Kidney epithelial cell (primary cell): ENCODE measurements around the gene KLHL29. TPM values are rescaled to one million over a fixed set of nuclear protein-coding genes. Genes with fewer than 3 reads are reported as not detected.

ENCODE experiments used
- DNase-seq: peaks from one replicate; pipeline ENCODE4 v3.0.0-alpha.2; 2010; ENCODE audit warnings: low read depth
- H3K27me3 ChIP-seq: 2 replicates; pipeline ENCODE4 v1.6.0; 2011; ENCODE audit warnings: low read length; ENCODE audit not compliant: control insufficient read depth, insufficient read depth
- H3K36me3 ChIP-seq: 2 replicates; pipeline ENCODE4 v1.5.1; 2011; ENCODE audit warnings: low read length; ENCODE audit not compliant: control insufficient read depth, insufficient read depth
- H3K4me3 ChIP-seq: 2 replicates; pipeline ENCODE4 v1.5.1; 2011; ENCODE audit warnings: low read depth, mild to moderate bottlenecking, control low read depth, low read length
- total RNA-seq: library from RNA; depleted of rRNA; stranded (reverse); fragments of >200 nt; gene quantifications from 2 replicates; pipeline ENCODE4 v1.2.3, GENCODE V29; 2015
- TF ChIP-seq, protein P1 (sequence below): IDR thresholded peaks from 2 replicates; pipeline ENCODE4 v1.5.1; 2011; ENCODE audit warnings: mild to moderate bottlenecking, moderate library complexity, low read length, control low read depth, inconsistent platforms; ENCODE audit not compliant: insufficient read depth, poor library complexity, severe bottlenecking

The KLHL29 gene
- total RNA-seq, 1 donor from 2014 or later: 12.4 TPM

DNA sequence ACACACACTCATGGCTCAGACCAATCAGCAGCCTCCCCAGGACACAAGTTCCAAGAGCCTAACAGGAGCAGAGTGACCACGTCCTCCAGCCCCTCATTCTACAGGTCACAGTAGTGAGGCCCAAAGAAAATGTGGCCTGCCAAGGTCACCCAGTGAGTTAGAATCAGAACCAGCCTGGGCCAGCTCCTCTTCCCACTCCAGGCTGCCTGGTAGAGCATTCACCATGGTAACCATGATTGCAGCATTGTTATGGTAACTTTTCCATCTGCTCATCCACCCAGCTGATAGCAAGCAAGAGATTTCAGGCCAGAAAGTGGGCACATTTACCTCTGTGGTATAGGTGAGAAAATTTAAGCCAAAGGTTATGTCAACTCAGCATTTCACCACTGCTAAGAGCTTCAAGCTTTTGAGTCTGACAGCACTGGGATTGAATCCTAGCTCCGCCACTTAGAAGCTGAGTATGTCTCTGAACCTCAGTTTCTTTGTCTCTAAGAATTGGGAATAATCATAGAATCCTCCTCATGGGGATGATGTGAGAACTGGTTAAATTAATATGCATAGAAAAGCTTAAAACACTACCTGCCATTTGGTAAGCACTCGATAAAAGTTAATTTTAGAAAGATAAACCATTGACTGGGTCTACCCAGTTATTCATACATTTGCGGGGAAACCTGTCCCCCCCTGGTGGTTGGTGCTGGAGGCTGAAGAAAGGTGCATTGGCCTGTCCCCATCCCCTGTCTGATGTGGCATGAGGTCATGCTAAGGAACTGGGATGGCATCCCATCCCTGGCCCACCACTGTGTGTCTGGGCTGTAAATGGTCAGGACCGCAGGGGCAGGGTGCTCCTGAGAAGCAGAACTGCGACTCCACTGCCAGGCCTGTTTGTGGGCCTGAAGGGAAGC is 181.5 kb downstream of the KLHL29 start:
- Histone ChIP-seq H3K4me3 (no peak overlapping the region), H3K27me3 (no peaks in the 10 kb centered on the region), H3K36me3 (no peaks in the 10 kb centered on the region)
- no peak for DNase-seq
- TF ChIP-seq, protein P1, sequence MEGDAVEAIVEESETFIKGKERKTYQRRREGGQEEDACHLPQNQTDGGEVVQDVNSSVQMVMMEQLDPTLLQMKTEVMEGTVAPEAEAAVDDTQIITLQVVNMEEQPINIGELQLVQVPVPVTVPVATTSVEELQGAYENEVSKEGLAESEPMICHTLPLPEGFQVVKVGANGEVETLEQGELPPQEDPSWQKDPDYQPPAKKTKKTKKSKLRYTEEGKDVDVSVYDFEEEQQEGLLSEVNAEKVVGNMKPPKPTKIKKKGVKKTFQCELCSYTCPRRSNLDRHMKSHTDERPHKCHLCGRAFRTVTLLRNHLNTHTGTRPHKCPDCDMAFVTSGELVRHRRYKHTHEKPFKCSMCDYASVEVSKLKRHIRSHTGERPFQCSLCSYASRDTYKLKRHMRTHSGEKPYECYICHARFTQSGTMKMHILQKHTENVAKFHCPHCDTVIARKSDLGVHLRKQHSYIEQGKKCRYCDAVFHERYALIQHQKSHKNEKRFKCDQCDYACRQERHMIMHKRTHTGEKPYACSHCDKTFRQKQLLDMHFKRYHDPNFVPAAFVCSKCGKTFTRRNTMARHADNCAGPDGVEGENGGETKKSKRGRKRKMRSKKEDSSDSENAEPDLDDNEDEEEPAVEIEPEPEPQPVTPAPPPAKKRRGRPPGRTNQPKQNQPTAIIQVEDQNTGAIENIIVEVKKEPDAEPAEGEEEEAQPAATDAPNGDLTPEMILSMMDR: peak; percentile 55

DNA sequence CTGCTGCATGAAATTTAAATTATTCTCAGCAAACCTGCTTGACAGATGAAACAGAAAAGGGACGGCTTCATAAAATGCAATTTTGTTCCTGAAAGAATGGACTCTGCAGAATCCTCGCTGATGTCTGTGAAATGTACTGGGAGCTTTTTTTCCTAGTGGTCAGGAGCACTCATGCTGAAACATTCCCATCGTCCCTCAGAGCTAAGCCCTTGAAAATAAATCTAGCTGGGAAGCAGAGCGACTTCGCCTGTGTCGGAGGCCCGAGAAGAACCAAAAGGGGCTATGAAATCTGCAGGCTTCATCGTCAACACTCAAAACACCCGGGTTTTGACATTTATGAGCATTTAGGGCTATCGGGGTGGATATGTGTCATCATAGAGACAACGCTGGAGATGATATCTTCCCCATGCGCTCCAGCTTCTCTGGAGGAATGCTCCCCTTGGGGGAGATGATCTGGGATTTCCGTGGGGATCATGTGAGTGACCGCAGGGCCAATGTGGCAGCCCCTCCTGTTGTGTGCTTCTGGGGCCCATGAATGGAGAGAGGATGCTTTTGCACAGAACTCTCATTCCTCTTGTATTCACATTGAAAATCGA is 182.3 kb downstream of the KLHL29 start:
- TF ChIP-seq, protein P1: no peak
- H3K36me3 ChIP-seq: no peaks in the 10 kb centered on the region
- no peak overlapping the region for H3K4me3 ChIP-seq
- no peaks in the 10 kb centered on the region for H3K27me3 ChIP-seq
- DNase-seq: no peak

DNA sequence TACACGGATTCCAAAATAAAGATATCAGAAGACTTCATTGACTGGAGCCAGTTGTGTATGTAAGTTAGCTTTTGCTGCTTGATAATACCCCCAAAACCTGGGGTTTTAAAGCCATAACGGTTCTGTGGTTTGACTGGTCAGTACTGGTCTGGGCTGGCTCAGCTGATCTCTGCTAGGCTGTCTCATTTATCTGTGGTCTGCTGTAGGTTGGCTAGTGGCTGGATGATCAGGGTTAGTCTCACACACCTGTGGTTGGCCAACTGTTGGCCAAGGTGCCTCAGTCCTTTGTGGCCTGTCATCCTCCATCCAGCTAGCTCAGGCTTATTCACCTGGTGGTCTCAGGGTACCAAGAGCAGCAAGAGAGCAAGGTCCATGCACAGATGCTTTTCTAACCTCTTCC is 183.2 kb downstream of the KLHL29 start:
- H3K27me3 ChIP-seq: no peaks in the 10 kb centered on the region
- no peaks in the 10 kb centered on the region for H3K36me3 ChIP-seq
- TF ChIP-seq, protein P1: no peak

DNA sequence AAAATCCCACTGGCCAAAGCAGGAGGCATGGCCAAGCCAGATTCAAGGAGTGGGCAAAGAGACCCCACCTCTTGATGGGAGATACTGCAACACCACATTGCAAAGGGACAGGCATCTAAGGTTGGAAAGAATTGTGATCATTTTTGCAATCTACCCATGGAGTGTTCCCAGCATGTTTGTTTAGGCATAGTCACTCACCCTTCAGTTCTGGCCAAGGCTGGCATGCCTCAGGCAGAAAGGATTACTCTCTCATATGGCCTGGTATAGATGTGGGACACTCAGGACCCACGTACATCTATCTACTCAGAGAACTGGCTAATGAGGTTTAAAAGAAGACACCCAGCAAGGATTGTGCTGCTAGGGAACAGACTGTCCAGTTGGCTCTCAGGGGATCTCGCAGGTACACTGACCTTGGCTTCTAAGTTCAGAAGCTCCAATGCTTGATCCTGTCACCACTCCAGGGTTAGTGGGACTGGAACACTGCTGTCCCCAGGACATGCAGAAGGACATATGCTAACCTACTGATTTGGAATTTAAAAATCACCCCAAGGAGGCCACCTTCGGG is 183.7 kb downstream of the KLHL29 start:
- TF ChIP-seq, protein P1: no peak
- no peaks in the 10 kb centered on the region for H3K36me3 ChIP-seq
- no peak overlapping the region for H3K4me3 ChIP-seq
- DNase-seq: no peak
- H3K27me3 ChIP-seq: no peaks in the 10 kb centered on the region

More for the DNA sequence above, 183.2 kb downstream of the KLHL29 start:
- no peak for DNase-seq
- H3K4me3 ChIP-seq: no peak overlapping the region

DNA sequence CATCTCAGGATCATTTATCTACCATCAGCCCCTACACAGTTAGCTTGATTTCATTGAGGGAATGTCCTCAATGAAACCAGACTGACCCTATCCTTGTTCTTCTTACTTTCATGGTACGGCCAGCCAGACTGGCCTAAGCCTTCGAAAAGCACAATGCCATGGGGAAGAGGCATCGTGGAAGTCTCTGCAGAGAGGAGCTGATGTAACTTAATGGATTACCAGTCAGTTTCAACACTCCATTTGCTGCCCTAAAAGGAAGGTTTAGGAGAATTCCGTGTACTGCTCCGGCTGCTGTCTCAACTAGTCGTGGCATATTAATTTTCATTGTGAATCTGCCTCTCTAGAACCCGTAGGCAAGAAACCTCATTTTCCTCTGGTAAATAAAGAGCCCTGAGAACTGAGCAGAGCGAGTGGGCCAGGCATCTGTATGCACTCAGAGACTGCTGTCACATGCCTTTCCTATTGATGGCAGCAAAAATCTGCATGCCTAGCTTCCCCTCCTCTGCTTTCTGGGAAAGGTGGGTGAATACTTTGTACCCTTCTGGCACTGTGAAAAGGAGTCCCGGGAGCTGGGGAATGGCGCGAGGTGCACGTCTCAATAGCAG is 184.9 kb downstream of the KLHL29 start:
- no peaks in the 10 kb centered on the region for H3K27me3 ChIP-seq
- DNase-seq: no peak

More for the DNA sequence above, 184.9 kb downstream of the KLHL29 start:
- no peaks in the 10 kb centered on the region for H3K36me3 ChIP-seq
- H3K4me3 ChIP-seq: no peak overlapping the region
- TF ChIP-seq, protein P1: no peak
